Thymus (tissue), 11 donors: Measurements from ENCODE around the gene PURA. TPM values are rescaled to one million over a fixed set of nuclear protein-coding genes. Genes with fewer than 3 reads are reported as not detected.

ENCODE experiments used
- DNase-seq, 9 donors: peaks; one replicate each; pipeline ENCODE4 v3.0.0-alpha.2; 2013; ENCODE audit warnings: low spot score in 9 of 9, low read depth in 6 of 9, missing footprints in 1 of 9
- H3K27ac ChIP-seq, 2 donors: one replicate each; pipeline ENCODE4 v1.5.1; 2013; ENCODE audit warnings: control low read depth in 1 of 2, low read depth in 1 of 2, low read length in 1 of 2, mild to moderate bottlenecking in 1 of 2, moderate library complexity in 1 of 2
- H3K27me3 ChIP-seq, 2 donors: one replicate each; pipeline ENCODE4 v1.5.1; 2013; ENCODE audit warnings: low read length in 1 of 2; ENCODE audit not compliant: control insufficient read depth in 2 of 2, insufficient read depth in 1 of 2
- H3K36me3 ChIP-seq, 2 donors: one replicate each; pipeline ENCODE4 v1.5.1; 2013; ENCODE audit warnings: low read length in 1 of 2, mild to moderate bottlenecking in 1 of 2, moderate library complexity in 1 of 2; ENCODE audit not compliant: control insufficient read depth in 2 of 2, insufficient read depth in 2 of 2
- H3K4me1 ChIP-seq, 2 donors: one replicate each; pipeline ENCODE4 v1.5.1; 2013; ENCODE audit warnings: low read length in 2 of 2; ENCODE audit not compliant: control insufficient read depth in 2 of 2, insufficient read depth in 2 of 2
- H3K4me3 ChIP-seq, 2 donors: one replicate each; pipeline ENCODE4 v1.5.1; 2013; ENCODE audit warnings: low read length in 2 of 2, control low read depth in 1 of 2, mild to moderate bottlenecking in 1 of 2
- H3K9me3 ChIP-seq, 2 donors: one replicate each; pipeline ENCODE4 v1.5.1; 2013; ENCODE audit warnings: low read length in 1 of 2, mild to moderate bottlenecking in 1 of 2; ENCODE audit not compliant: control insufficient read depth in 2 of 2, insufficient read depth in 1 of 2
- WGBS: extraction: QIAGEN DNeasy Blood & Tissue Kit; methylation state at CpG from one replicate; pipeline ENCODE4 v1.1.7; 2013; 5-methylcytosine and 5-hydroxymethylcytosine counted together
- polyA plus RNA-seq: library from polyadenylated mRNA; stranded (reverse); fragments of 200-250 nt; gene quantifications from one replicate; pipeline ENCODE4 v1.2.3, GENCODE V29; 2013
- total RNA-seq: library from RNA; stranded (reverse); fragments of 120-200 nt; gene quantifications from one replicate; pipeline ENCODE4 v1.2.4, GENCODE V29; 2013
- donor health status: healthy.

Gene PURA
- total and polyA plus RNA-seq, 2 donors = 4.7 to 5.9 TPM

DNA sequence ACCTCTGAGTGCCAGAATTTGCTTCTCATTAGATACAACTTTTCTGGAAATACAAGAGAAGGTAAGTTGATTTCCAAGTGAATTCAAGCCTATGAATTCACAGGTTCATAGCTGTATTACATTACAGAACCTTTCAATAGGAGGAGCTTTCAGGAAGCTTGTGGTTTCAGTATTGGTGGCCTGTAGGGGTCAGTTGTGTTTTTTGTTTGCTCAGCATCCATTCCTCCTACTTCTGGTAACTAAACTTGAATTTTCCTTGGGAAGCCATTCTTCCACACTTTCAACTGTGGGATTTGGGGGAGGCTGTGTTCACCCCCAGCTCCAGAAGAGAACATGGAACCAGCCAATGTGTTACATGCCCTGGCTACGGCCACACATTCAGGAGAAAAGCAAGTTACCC is 55.5 kb downstream of the PURA start:
- Histone ChIP-seq H3K4me3 (no peak overlapping the region), H3K27me3 (peaks cover 0 to 14% of the 10 kb centered on the region in 2 donors), H3K27ac (no peak overlapping the region), H3K4me1 (peaks cover 2% of the 10 kb centered on the region in 2 donors), H3K9me3 (no peaks in the 10 kb centered on the region), H3K36me3 (no peaks in the 10 kb centered on the region)
- WGBS = 90% methylated on average over 1 of the region's 1 CpG
- no peak for DNase-seq

GRCh38 chr5:140172483-140172882 is 58.6 kb downstream of the PURA start:
- Histone ChIP-seq H3K9me3 (peaks cover 0 to 3% of the 10 kb centered on the region in 2 donors), H3K27me3 (peaks cover 2 to 27% of the 10 kb centered on the region in 2 donors), H3K36me3 (no peaks in the 10 kb centered on the region), H3K4me1 (peaks cover 9 to 13% of the 10 kb centered on the region in 2 donors), H3K27ac (no peak overlapping the region), H3K4me3 (no peak overlapping the region)
- DNase-seq = no peak
- 98% methylated on average over 2 of the region's 2 CpGs for WGBS

DNA sequence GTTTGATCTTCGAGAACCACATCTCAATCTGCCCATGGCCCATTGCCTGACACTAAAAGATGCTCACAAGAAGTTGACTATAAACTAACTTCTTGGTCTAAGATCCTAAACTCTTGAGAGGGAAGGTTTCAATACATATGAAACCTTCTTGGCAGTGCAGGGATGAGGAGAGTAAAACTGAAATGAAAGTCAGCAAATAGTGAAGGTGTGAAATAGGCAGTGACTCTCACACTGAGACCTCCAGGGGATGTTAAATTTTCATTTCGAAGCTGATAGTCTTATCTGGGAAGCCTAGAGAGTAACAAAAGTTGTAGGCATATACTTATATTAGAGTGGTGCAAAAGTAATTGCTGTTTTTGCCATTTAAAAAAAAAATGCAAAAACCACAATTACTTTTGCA is 60.1 kb downstream of the PURA start:
- peaks cover 2 to 27% of the 10 kb centered on the region in 2 donors for H3K27me3 ChIP-seq
- no peak overlapping the region for H3K27ac ChIP-seq
- DNase-seq = no peak
- peaks cover 9 to 13% of the 10 kb centered on the region in 2 donors for H3K4me1 ChIP-seq
- WGBS = 97% methylated on average over 2 of the region's 2 CpGs
- peaks cover 0 to 3% of the 10 kb centered on the region in 2 donors for H3K9me3 ChIP-seq
- no peaks in the 10 kb centered on the region for H3K36me3 ChIP-seq
- no peak overlapping the region for H3K4me3 ChIP-seq

GRCh38 chr5:140174465-140175366 is 60.8 kb downstream of the PURA start, which contains the start of gene CYSTM1:
Gene CYSTM1, plus strand, starts transcription at chr5:140175188. Its CDS starts 19,278 bp downstream, at chr5:140194466.
- 3% methylated on average over 61 of the region's 61 CpGs for WGBS
- Histone ChIP-seq H3K27me3 (peaks cover 2 to 27% of the 10 kb centered on the region in 2 donors), H3K4me1 (peaks cover 9 to 13% of the 10 kb centered on the region in 2 donors), H3K9me3 (peaks cover 0 to 3% of the 10 kb centered on the region in 2 donors), H3K27ac (peak within 1 kb of the TSS; percentile 68 to 86), H3K4me3 (peak within 1 kb of the TSS; percentile 70 to 81), H3K36me3 (no peaks in the 10 kb centered on the region)
- peak; percentile 73 to 97 (median 93) for DNase-seq

Other genes with a start within 250 kb of the PURA start
- 0.38 TPM for gene NRG2, start 70.8 kb upstream of the PURA start, total RNA-seq
- gene NRG2, start 70.8 kb upstream of the PURA start, polyA plus RNA-seq = 0.96 TPM
- 1.5 TPM for gene IGIP, start 11.8 kb downstream of the PURA start, total RNA-seq
- 9.2 TPM for gene IGIP, start 11.8 kb downstream of the PURA start, polyA plus RNA-seq
- 23.1 TPM for gene CYSTM1, start 61.1 kb downstream of the PURA start, total RNA-seq
- 44.7 TPM for gene CYSTM1, start 61.1 kb downstream of the PURA start, polyA plus RNA-seq
- 48.4 TPM for gene PFDN1, start 189.0 kb downstream of the PURA start, total RNA-seq
- gene PFDN1, start 189.0 kb downstream of the PURA start, polyA plus RNA-seq = 80.7 TPM
- gene HBEGF, start 232.5 kb downstream of the PURA start, total RNA-seq = 1.7 TPM
- gene HBEGF, start 232.5 kb downstream of the PURA start, polyA plus RNA-seq = 4.2 TPM
- not detected for gene SLC4A9, start 246.1 kb downstream of the PURA start, total RNA-seq
- gene SLC4A9, start 246.1 kb downstream of the PURA start, polyA plus RNA-seq = 0.07 TPM